Prostate gland (tissue), 2 donors: Measurements from ENCODE around the gene MRPL49.

Source experiments
- CTCF ChIP-seq, 4 experiments: fragments of 200-600 bp in 2 of 4; fragments of 450-650 bp in 2 of 4; sonication (generic) in 2 of 4; IDR thresholded peaks; 1 replicate in 3 of 4; 2 replicates in 1 of 4; pipeline ENCODE4 v1.5.1; 2016 to 2019; ENCODE audit warnings: antibody characterized with exemption in 4 of 4, mild to moderate bottlenecking in 2 of 4, moderate library complexity in 2 of 4
- POLR2A ChIP-seq: fragments of 450-650 bp; IDR thresholded peaks from one replicate; pipeline ENCODE4 v1.6.1; 2016; ENCODE audit warnings: antibody characterized with exemption, mild to moderate bottlenecking
- POLR2AphosphoS5 ChIP-seq: sonication (generic); formaldehyde crosslinking; IDR thresholded peaks from one replicate; pipeline ENCODE4 v1.6.1; 2017; ENCODE audit warnings: antibody characterized with exemption

DNA sequence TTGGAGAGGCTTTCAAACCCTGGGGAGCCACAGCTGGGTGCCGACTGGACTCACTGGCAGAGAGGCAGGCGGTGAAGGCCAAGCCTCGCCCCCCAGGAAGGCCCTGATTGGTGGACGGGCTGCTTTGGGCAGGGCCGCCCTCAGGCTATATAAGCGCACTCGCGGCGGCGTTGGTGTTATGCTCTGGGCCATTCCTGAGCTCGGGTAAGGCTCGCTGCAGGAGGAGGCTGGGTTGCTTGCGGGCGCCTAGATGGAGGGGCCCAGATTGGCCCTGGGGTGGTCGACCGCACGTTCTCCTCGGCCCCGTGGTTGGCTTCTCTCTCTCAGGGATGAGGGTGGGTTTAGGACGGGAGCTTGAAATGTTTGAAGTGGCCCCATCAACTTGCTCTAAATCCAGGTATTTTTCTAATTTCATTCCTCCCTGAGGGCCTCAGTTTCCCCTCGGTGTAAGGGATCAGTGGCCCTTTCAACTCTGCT lies 48.0 kb downstream of the MRPL49 start, which contains the start of gene SPDYC:
- TF ChIP-seq CTCF (IDR thresholded peaks at IDR 0.05) (no peak), POLR2AphosphoS5 (no peak), POLR2A (no peak)
